RWPE2 (cell line): ENCODE data around the gene DSCAML1.

ENCODE experiments used
- ATAC-seq: fragments of 200-7000 bp; cut with Tn5 transposase; 3 replicates; pipeline ENCODE4 v1.9.1; 2021; ENCODE audit warnings: low read depth
- DNase-seq: peaks from one replicate; pipeline ENCODE4 v3.0.0-alpha.2; 2020; ENCODE audit warnings: low spot score
- H3K27ac ChIP-seq: fragments of 450-650 bp; 2 replicates; pipeline ENCODE4 v1.5.1; 2017; ENCODE audit warnings: mild to moderate bottlenecking; ENCODE audit not compliant: poor library complexity, severe bottlenecking
- H3K27me3 ChIP-seq: fragments of 250-450 bp; sonication (Bioruptor Pico); 2 replicates; pipeline ENCODE4 v1.5.1; 2021; ENCODE audit warnings: mild to moderate bottlenecking, moderate library complexity; ENCODE audit not compliant: insufficient read depth, poor library complexity, severe bottlenecking
- H3K36me3 ChIP-seq: fragments of 250-450 bp; sonication (Bioruptor Pico); 2 replicates; pipeline ENCODE4 v1.5.1; 2020; ENCODE audit warnings: low read depth, mild to moderate bottlenecking, moderate library complexity
- H3K4me1 ChIP-seq: fragments of 250-450 bp; sonication (Bioruptor Pico); 2 replicates; pipeline ENCODE4 v1.5.1; 2021; ENCODE audit warnings: mild to moderate bottlenecking, moderate library complexity; ENCODE audit not compliant: insufficient read depth, poor library complexity, severe bottlenecking
- H3K4me3 ChIP-seq: fragments of 250-450 bp; sonication (Bioruptor Pico); 2 replicates; pipeline ENCODE4 v1.5.1; 2021; ENCODE audit warnings: mild to moderate bottlenecking, moderate library complexity; ENCODE audit not compliant: severe bottlenecking
- H3K9me3 ChIP-seq: fragments of 250-450 bp; sonication (Bioruptor Pico); 2 replicates; pipeline ENCODE4 v1.5.1; 2021; ENCODE audit warnings: mild to moderate bottlenecking, moderate library complexity; ENCODE audit not compliant: severe bottlenecking
- CTCF ChIP-seq: fragments of 450-650 bp; IDR thresholded peaks from one replicate; pipeline ENCODE4 v1.5.1; 2017; ENCODE audit warnings: mild to moderate bottlenecking, moderate library complexity; ENCODE audit not compliant: poor library complexity, severe bottlenecking

The DSCAML1 gene

GRCh38 chr11:117427356-117427874 lies 369.6 kb downstream of the DSCAML1 start:
- Histone ChIP-seq H3K36me3 (no peaks in the 10 kb centered on the region), H3K27me3 (no peaks in the 10 kb centered on the region), H3K9me3 (no peaks in the 10 kb centered on the region), H3K27ac (no peak overlapping the region), H3K4me3 (no peak overlapping the region), H3K4me1 (no peaks in the 10 kb centered on the region)
- DNase-seq (no peak), ATAC-seq (no peak)
- no peak for TF ChIP-seq CTCF

DNA sequence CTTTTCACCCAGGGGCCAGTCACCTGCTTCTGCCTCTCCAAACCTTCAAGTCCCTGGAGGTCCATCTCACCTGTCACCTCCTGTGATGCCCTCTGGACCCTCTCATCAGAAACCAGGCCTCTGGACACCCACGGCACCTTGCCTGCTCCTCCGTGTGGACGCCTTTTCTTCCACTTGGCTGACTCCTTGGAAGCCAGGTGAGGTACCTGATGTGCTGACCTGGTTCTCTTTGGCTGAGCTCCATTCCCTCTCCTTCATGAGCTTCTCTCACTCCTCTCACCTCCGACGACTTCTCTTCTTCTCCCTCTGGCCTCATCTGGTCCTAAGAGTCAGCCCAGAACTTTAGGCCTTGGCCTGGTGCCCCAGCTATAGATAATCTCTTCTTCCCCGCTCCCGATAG lies 370.1 kb downstream of the DSCAML1 start:
- H3K36me3 ChIP-seq = no peaks in the 10 kb centered on the region
- H3K9me3 ChIP-seq = no peaks in the 10 kb centered on the region
- H3K27me3 ChIP-seq = no peaks in the 10 kb centered on the region
- H3K27ac ChIP-seq = no peak overlapping the region
- TF ChIP-seq CTCF = no peak
- no peak for DNase-seq
- H3K4me3 ChIP-seq = no peak overlapping the region
- ATAC-seq = no peak
- H3K4me1 ChIP-seq = no peaks in the 10 kb centered on the region

- no peak for DNase-seq
- H3K27me3 ChIP-seq = no peaks in the 10 kb centered on the region
- no peak overlapping the region for H3K4me3 ChIP-seq
- peak; percentile 66 for ATAC-seq
- H3K9me3 ChIP-seq = no peaks in the 10 kb centered on the region
- no peak overlapping the region for H3K27ac ChIP-seq
- H3K4me1 ChIP-seq = no peaks in the 10 kb centered on the region
- H3K36me3 ChIP-seq = no peaks in the 10 kb centered on the region
- peak; percentile 93 for TF ChIP-seq CTCF
Measured at GRCh38 chr11:117426297-117426685, 370.7 kb downstream of the DSCAML1 start.

- DNase-seq (no peak), ATAC-seq (no peak)
- Histone ChIP-seq H3K27ac (no peak overlapping the region), H3K4me1 (no peaks in the 10 kb centered on the region), H3K27me3 (no peaks in the 10 kb centered on the region), H3K4me3 (no peak overlapping the region), H3K36me3 (no peaks in the 10 kb centered on the region), H3K9me3 (no peaks in the 10 kb centered on the region)
- no peak for TF ChIP-seq CTCF
Measured at GRCh38 chr11:117425679-117426296, 371.2 kb downstream of the DSCAML1 start.

GRCh38 chr11:117424781-117425180 lies 372.2 kb downstream of the DSCAML1 start:
- no peak for DNase-seq
- TF ChIP-seq CTCF = no peak
- no peak for ATAC-seq
- Histone ChIP-seq H3K36me3 (no peaks in the 10 kb centered on the region), H3K27ac (no peak overlapping the region), H3K4me3 (no peak overlapping the region), H3K27me3 (no peaks in the 10 kb centered on the region), H3K9me3 (no peaks in the 10 kb centered on the region), H3K4me1 (no peaks in the 10 kb centered on the region)
